ENCODE measurements around the gene PRR11. TPM values are rescaled to one million over a fixed set of nuclear protein-coding genes. Genes with fewer than 3 reads are reported as not detected.
"Not testable (repeated sequence)": the region's sequence is repeated elsewhere in the genome, so short reads cannot be mapped to it uniquely, and the experiment has no call there.

The PRR11 gene
- total and polyA plus RNA-seq, 2 experiments from 2014 or later = 5.9 to 15.0 TPM

GRCh38 chr17:59219992-59220327 lies 64.4 kb downstream of the PRR11 start:
- H3K4me2 ChIP-seq (ENCODE audit: unreplicated experiment) = peak overlapping the region; percentile 97
- peak overlapping the region; percentile 71 for H3K9ac ChIP-seq
- no peaks in the 10 kb centered on the region for H3K79me2 ChIP-seq (ENCODE audit: insufficient read depth)
- H4K20me1 ChIP-seq (ENCODE audit: insufficient read depth) = no peaks in the 10 kb centered on the region
- H3K9me2 ChIP-seq (ENCODE audit: insufficient read depth) = no peaks in the 10 kb centered on the region
- peaks cover 1% of the 10 kb centered on the region for H3K36me3 ChIP-seq (ENCODE audit: low read depth)
- H3F3A ChIP-seq (ENCODE audit: insufficient read depth) = peaks cover 11% of the 10 kb centered on the region; the same call in 1 of the 2 replicates
- WGBS, 2 experiments (ENCODE audit: low coverage in 1 of 2, low lambda C conversion rate in 2 of 2, missing lambda C conversion rate in 2 of 2) = 12% methylated on average over 7 of the region's 7 CpGs
- DNase-seq = no peak
- in situ Hi-C loops (cut with MboI) = no loop called here
- TF ChIP-seq EZH2phosphoT487 (IDR thresholded peaks at IDR 0.05; ENCODE audit: insufficient read depth, low read depth) (no peak), EZH2 (IDR thresholded peaks at IDR 0.05; ENCODE audit: insufficient read depth, poor library complexity, severe bottlenecking) (no peak)
- no peaks in the 10 kb centered on the region for H3K9me3 ChIP-seq (ENCODE audit: low read depth)
- no peak overlapping the region for H3K27ac ChIP-seq
- peaks cover 5% of the 10 kb centered on the region for H3K4me1 ChIP-seq (ENCODE audit: insufficient read depth)
- peak overlapping the region; percentile 99 for H3K4me3 ChIP-seq
- H3K27me3 ChIP-seq (replicated peaks; ENCODE audit: insufficient read depth) = no peaks in the 10 kb centered on the region
- H2AFZ ChIP-seq = peak overlapping the region; percentile 100

GRCh38 chr17:59220328-59221158 lies 65.0 kb downstream of the PRR11 start, which contains the start of gene GDPD1:
Gene GDPD1 (plus strand): TSS chr17:59220511. CDS start chr17:59220610, 99 bp downstream.
- TF ChIP-seq EZH2 (IDR thresholded peaks at IDR 0.05; ENCODE audit: insufficient read depth, poor library complexity, severe bottlenecking) = no peak
- no peak for TF ChIP-seq EZH2phosphoT487 (IDR thresholded peaks at IDR 0.05; ENCODE audit: insufficient read depth, low read depth)
- Histone ChIP-seq H4K20me1 (ENCODE audit: insufficient read depth) (no peaks in the 10 kb centered on the region), H3K4me2 (ENCODE audit: unreplicated experiment) (peak within 1 kb of the TSS; percentile 97), H3F3A (ENCODE audit: insufficient read depth) (peaks cover 7% of the 10 kb centered on the region; the same call in 1 of the 2 replicates), H3K79me2 (ENCODE audit: insufficient read depth) (no peaks in the 10 kb centered on the region), H3K27ac (no peak within 1 kb of the TSS), H3K27me3 (replicated peaks; ENCODE audit: insufficient read depth) (no peaks in the 10 kb centered on the region), H3K4me3 (peak within 1 kb of the TSS; percentile 99), H3K9ac (peak within 1 kb of the TSS; percentile 71), H3K4me1 (ENCODE audit: insufficient read depth) (peaks cover 5% of the 10 kb centered on the region), H3K9me2 (ENCODE audit: insufficient read depth) (no peaks in the 10 kb centered on the region), H2AFZ (peak within 1 kb of the TSS; percentile 100), H3K36me3 (ENCODE audit: low read depth) (no peaks in the 10 kb centered on the region), H3K9me3 (ENCODE audit: low read depth) (no peaks in the 10 kb centered on the region)
- in situ Hi-C loops (cut with MboI) = no loop called here
- 1 to 2% methylated on average over 59 to 60 of the region's 60 CpGs for whole genome bisulfite sequencing, 2 experiments (ENCODE audit: low coverage in 1 of 2, low lambda C conversion rate in 2 of 2, missing lambda C conversion rate in 2 of 2)
- peak; percentile 97 for DNase-seq

- Histone ChIP-seq H3K9ac (peak overlapping the region; percentile 71), H3K9me2 (ENCODE audit: insufficient read depth) (no peaks in the 10 kb centered on the region), H3K36me3 (ENCODE audit: low read depth) (no peaks in the 10 kb centered on the region), H3K4me3 (peak overlapping the region; percentile 99), H3F3A (ENCODE audit: insufficient read depth) (peaks cover 2% of the 10 kb centered on the region; the same call in 1 of the 2 replicates), H3K79me2 (ENCODE audit: insufficient read depth) (no peaks in the 10 kb centered on the region), H4K20me1 (ENCODE audit: insufficient read depth) (no peaks in the 10 kb centered on the region), H3K4me1 (ENCODE audit: insufficient read depth) (peaks cover 5% of the 10 kb centered on the region), H3K27me3 (replicated peaks; ENCODE audit: insufficient read depth) (no peaks in the 10 kb centered on the region), H3K4me2 (ENCODE audit: unreplicated experiment) (peak overlapping the region; percentile 97), H3K9me3 (ENCODE audit: low read depth) (no peaks in the 10 kb centered on the region), H3K27ac (no peak overlapping the region), H2AFZ (peak overlapping the region; percentile 100)
- no peak for TF ChIP-seq EZH2 (IDR thresholded peaks at IDR 0.05; ENCODE audit: insufficient read depth, poor library complexity, severe bottlenecking)
- no peak for TF ChIP-seq EZH2phosphoT487 (IDR thresholded peaks at IDR 0.05; ENCODE audit: insufficient read depth, low read depth)
- in situ Hi-C loops (cut with MboI) = no loop called here
- peak; percentile 15 for DNase-seq
- WGBS, 2 experiments (ENCODE audit: low coverage in 1 of 2, low lambda C conversion rate in 2 of 2, missing lambda C conversion rate in 2 of 2) = 13 to 15% methylated on average over 17 of the region's 17 CpGs
These were observed 65.8 kb downstream of the PRR11 start for GRCh38 chr17:59221159-59221847.

GRCh38 chr17:59223813-59224212 lies 68.3 kb downstream of the PRR11 start:
- H3K27me3 ChIP-seq (replicated peaks; ENCODE audit: insufficient read depth) = no peaks in the 10 kb centered on the region
- WGBS, 2 experiments (ENCODE audit: low coverage in 1 of 2, low lambda C conversion rate in 2 of 2, missing lambda C conversion rate in 2 of 2) = 85 to 86% methylated on average over 7 of the region's 7 CpGs
- H3K36me3 ChIP-seq (ENCODE audit: low read depth) = no peaks in the 10 kb centered on the region
- no peak overlapping the region for H3K9ac ChIP-seq
- no peak overlapping the region for H3K4me3 ChIP-seq
- no peak for DNase-seq
- no peaks in the 10 kb centered on the region for H3K9me2 ChIP-seq (ENCODE audit: insufficient read depth)
- in situ Hi-C loops (cut with MboI) = no loop called here
- no peaks in the 10 kb centered on the region for H4K20me1 ChIP-seq (ENCODE audit: insufficient read depth)
- no peaks in the 10 kb centered on the region for H3K9me3 ChIP-seq (ENCODE audit: low read depth)
- no peak overlapping the region for H2AFZ ChIP-seq
- H3K79me2 ChIP-seq (ENCODE audit: insufficient read depth) = no peaks in the 10 kb centered on the region
- no peaks in the 10 kb centered on the region for H3K4me1 ChIP-seq (ENCODE audit: insufficient read depth)
- TF ChIP-seq EZH2phosphoT487 (IDR thresholded peaks at IDR 0.05; ENCODE audit: insufficient read depth, low read depth) (no peak), EZH2 (IDR thresholded peaks at IDR 0.05; ENCODE audit: insufficient read depth, poor library complexity, severe bottlenecking) (no peak)
- H3K27ac ChIP-seq = no peak overlapping the region
- no peak overlapping the region for H3K4me2 ChIP-seq (ENCODE audit: unreplicated experiment)
- no peaks in the 10 kb centered on the region for H3F3A ChIP-seq (ENCODE audit: insufficient read depth)

- DNase-seq; H3K9me2 ChIP-seq (ENCODE audit: insufficient read depth); H3F3A ChIP-seq (ENCODE audit: insufficient read depth); H3K36me3 ChIP-seq (ENCODE audit: low read depth); H3K79me2 ChIP-seq (ENCODE audit: insufficient read depth); H3K27ac ChIP-seq; H3K4me2 ChIP-seq (ENCODE audit: unreplicated experiment); H3K27me3 ChIP-seq (replicated peaks; ENCODE audit: insufficient read depth); H4K20me1 ChIP-seq (ENCODE audit: insufficient read depth); H3K9ac ChIP-seq; H3K4me3 ChIP-seq; in situ Hi-C loops (cut with MboI); H2AFZ ChIP-seq; H3K9me3 ChIP-seq (ENCODE audit: low read depth); H3K4me1 ChIP-seq (ENCODE audit: insufficient read depth): not testable (repeated sequence)
- 65 to 75% methylated on average over 1 of the region's 1 CpG for WGBS, 2 experiments (ENCODE audit: low coverage in 1 of 2, low lambda C conversion rate in 2 of 2, missing lambda C conversion rate in 2 of 2)
These were observed 73.0 kb downstream of the PRR11 start for GRCh38 chr17:59228588-59228987.
